ENCODE results near the gene C20orf202. TPM values are rescaled to one million over a fixed set of nuclear protein-coding genes. Genes with fewer than 3 reads are reported as not detected.
A peak's percentile ranks its signal among the peaks of the same experiment; 100 is the strongest.

C20orf202 gene
- total and polyA plus RNA-seq, 9 of the 15 experiments (the other 6 are each of a cell fraction or from before 2014, with no cell fraction given) = 0.03 to 0.24 (median 0.15) TPM; not detected in 4

DNA sequence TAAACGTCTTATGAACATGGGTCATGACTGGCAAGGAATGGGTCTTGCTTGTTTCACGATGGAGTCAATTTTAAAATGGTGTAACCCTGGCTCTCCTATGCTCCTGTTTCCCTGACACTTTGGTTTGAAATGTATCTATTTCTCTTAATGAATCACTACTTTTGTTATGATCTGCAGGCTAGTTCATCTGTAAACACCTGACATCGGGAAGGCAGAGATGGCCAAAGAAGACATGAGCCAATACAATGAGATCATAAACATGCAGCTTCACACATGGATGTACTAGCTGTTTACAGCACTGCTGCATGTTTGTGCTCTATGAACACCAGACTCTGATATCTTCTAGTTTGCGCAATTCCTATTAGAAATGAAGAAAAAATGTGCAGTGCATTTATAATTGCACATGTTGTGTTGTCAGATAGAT, 11.6 kb downstream of the C20orf202 start (continued):
- TF ChIP-seq TBL1XR1 (IDR thresholded peaks at IDR 0.05; ENCODE audit: low read length in 2 of 2) = no peak
- peak; percentile 93 for TF ChIP-seq ZNF311 (CRISPR knock-in tag; IDR thresholded peaks at IDR 0.05)
- TF ChIP-seq KLF6 (CRISPR knock-in tag; IDR thresholded peaks at IDR 0.05; ENCODE audit: borderline replicate concordance) = peak; percentile 73; the same call in 1 of the 2 replicates
- no peak for TF ChIP-seq MTA3 (IDR thresholded peaks at IDR 0.05; ENCODE audit: borderline replicate concordance)
- TF ChIP-seq TRIM24 (IDR thresholded peaks at IDR 0.05) = no peak
- TF ChIP-seq NR2C2 (CRISPR knock-in tag; IDR thresholded peaks at IDR 0.05) = no peak
- TF ChIP-seq NR2C2 (tag; IDR thresholded peaks at IDR 0.05) = peak; percentile 34
- TF ChIP-seq MAFG (tag; conservative IDR thresholded peaks at IDR 0.05) = no peak
- no peak for TF ChIP-seq SRSF3 (IDR thresholded peaks at IDR 0.05; ENCODE audit: insufficient read depth, low read length)
- TF ChIP-seq ZNF174 (CRISPR knock-in tag; IDR thresholded peaks at IDR 0.05) = no peak
- TF ChIP-seq TCFL5 (CRISPR knock-in tag; conservative IDR thresholded peaks at IDR 0.05) = 0 out of 2 replicates have a peak, but pooled peaks have one; percentile 30
- TF ChIP-seq CREM (IDR thresholded peaks at IDR 0.05; ENCODE audit: low read depth) = no peak
- no peak for TF ChIP-seq NR1H2 (CRISPR knock-in tag; IDR thresholded peaks at IDR 0.05)
- 0 out of 2 replicates have a peak, but pooled peaks have one; percentile 48 for TF ChIP-seq PPARD (CRISPR knock-in tag; IDR thresholded peaks at IDR 0.05)
- no peak for TF ChIP-seq POLR2A (conservative IDR thresholded peaks at IDR 0.05)
- no peak for TF ChIP-seq NONO (IDR thresholded peaks at IDR 0.05; ENCODE audit: low read depth in 2 of 2, low read length in 1 of 2)
- no peak for TF ChIP-seq MCM2 (IDR thresholded peaks at IDR 0.05; ENCODE audit: low read depth)
- no peak for TF ChIP-seq SP2 (IDR thresholded peaks at IDR 0.05; ENCODE audit: extremely low read depth, low read depth, low read length, poor library complexity, severe bottlenecking)
- no peak for TF ChIP-seq NR3C1 (CRISPR knock-in tag; IDR thresholded peaks at IDR 0.05)
- TF ChIP-seq, protein P1, sequence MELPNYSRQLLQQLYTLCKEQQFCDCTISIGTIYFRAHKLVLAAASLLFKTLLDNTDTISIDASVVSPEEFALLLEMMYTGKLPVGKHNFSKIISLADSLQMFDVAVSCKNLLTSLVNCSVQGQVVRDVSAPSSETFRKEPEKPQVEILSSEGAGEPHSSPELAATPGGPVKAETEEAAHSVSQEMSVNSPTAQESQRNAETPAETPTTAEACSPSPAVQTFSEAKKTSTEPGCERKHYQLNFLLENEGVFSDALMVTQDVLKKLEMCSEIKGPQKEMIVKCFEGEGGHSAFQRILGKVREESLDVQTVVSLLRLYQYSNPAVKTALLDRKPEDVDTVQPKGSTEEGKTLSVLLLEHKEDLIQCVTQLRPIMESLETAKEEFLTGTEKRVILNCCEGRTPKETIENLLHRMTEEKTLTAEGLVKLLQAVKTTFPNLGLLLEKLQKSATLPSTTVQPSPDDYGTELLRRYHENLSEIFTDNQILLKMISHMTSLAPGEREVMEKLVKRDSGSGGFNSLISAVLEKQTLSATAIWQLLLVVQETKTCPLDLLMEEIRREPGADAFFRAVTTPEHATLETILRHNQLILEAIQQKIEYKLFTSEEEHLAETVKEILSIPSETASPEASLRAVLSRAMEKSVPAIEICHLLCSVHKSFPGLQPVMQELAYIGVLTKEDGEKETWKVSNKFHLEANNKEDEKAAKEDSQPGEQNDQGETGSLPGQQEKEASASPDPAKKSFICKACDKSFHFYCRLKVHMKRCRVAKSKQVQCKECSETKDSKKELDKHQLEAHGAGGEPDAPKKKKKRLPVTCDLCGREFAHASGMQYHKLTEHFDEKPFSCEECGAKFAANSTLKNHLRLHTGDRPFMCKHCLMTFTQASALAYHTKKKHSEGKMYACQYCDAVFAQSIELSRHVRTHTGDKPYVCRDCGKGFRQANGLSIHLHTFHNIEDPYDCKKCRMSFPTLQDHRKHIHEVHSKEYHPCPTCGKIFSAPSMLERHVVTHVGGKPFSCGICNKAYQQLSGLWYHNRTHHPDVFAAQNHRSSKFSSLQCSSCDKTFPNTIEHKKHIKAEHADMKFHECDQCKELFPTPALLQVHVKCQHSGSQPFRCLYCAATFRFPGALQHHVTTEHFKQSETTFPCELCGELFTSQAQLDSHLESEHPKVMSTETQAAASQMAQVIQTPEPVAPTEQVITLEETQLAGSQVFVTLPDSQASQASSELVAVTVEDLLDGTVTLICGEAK (IDR thresholded peaks at IDR 0.05) = no peak
- TF ChIP-seq, protein P1 (CRISPR knock-in tag; IDR thresholded peaks at IDR 0.05) = no peak
- no peak for TF ChIP-seq KDM2B (CRISPR knock-in tag; IDR thresholded peaks at IDR 0.05)
- TF ChIP-seq TBP (optimal IDR thresholded peaks at IDR 0.05; ENCODE audit: low read depth, low read length) = no peak
- TF ChIP-seq ZNF561 (CRISPR knock-in tag; conservative IDR thresholded peaks at IDR 0.05) = no peak
